Activated B cell treated with CpG ODN at 0.5 μM for 24 hours (primary cell): ENCODE results near the gene CTDP1. TPM values are rescaled to one million over a fixed set of nuclear protein-coding genes. Genes with fewer than 3 reads are reported as not detected.
A peak's percentile ranks its signal among the peaks of the same experiment; 100 is the strongest.

ENCODE experiments used
- ATAC-seq: fragments of 200-7000 bp; cut with Tn5 transposase; one replicate; pipeline ENCODE4 v1.10.0; 2021; ENCODE audit warnings: low read depth, mild to moderate bottlenecking, moderate library complexity
- CTCF ChIA-PET: fragments of 350-600 bp; sonication (Branson Sonifier 250); formaldehyde crosslinking; loops from one replicate; lab custom pipeline; 2021; ENCODE audit warnings: antibody characterized with exemption; lab: Charles Lee
- POLR2A ChIA-PET: fragments of 350-600 bp; sonication (Branson Sonifier 250); formaldehyde crosslinking; loops from one replicate; lab custom pipeline; 2021; ENCODE audit warnings: antibody characterized with exemption; lab: Charles Lee
- DNase-seq: peaks from one replicate; pipeline ENCODE4 v3.0.0; 2022
- H3K27ac Mint-ChIP-seq: one replicate; pipeline ENCODE4 v1.8.0; 2020; ENCODE audit warnings: mixed read lengths
- H3K27me3 Mint-ChIP-seq: one replicate; pipeline ENCODE4 v1.8.0; 2021; ENCODE audit warnings: mixed read lengths
- H3K36me3 Mint-ChIP-seq: one replicate; pipeline ENCODE4 v1.8.0; 2021; ENCODE audit warnings: low read depth, mixed read lengths
- H3K4me1 Mint-ChIP-seq: one replicate; pipeline ENCODE4 v1.8.0; 2021; ENCODE audit warnings: mixed read lengths
- H3K4me3 Mint-ChIP-seq: one replicate; pipeline ENCODE4 v1.8.0; 2020; ENCODE audit warnings: mild to moderate bottlenecking, mixed read lengths
- H3K9me3 Mint-ChIP-seq: one replicate; pipeline ENCODE4 v1.8.0; 2020; ENCODE audit warnings: mixed read lengths
- intact Hi-C: fragments of 100-400 bp; cut with micrococcal nuclease; formaldehyde crosslinking; loops from one replicate; pipeline ENCODE4 v1.15.1; 2024
- total RNA-seq: library from RNA; stranded (reverse); gene quantifications from 2 replicates; pipeline ENCODE4 v1.2.3, GENCODE V29; 2022
- TF ChIP-seq, protein P1 (sequence below): fragments of 200-600 bp; IDR thresholded peaks from one replicate; pipeline ENCODE4 v1.8.0; 2022; ENCODE audit warnings: antibody characterized with exemption, mild to moderate bottlenecking

CTDP1 gene
- total RNA-seq, 1 donor from 2014 or later: 33.8 TPM

- TF ChIP-seq, protein P1, sequence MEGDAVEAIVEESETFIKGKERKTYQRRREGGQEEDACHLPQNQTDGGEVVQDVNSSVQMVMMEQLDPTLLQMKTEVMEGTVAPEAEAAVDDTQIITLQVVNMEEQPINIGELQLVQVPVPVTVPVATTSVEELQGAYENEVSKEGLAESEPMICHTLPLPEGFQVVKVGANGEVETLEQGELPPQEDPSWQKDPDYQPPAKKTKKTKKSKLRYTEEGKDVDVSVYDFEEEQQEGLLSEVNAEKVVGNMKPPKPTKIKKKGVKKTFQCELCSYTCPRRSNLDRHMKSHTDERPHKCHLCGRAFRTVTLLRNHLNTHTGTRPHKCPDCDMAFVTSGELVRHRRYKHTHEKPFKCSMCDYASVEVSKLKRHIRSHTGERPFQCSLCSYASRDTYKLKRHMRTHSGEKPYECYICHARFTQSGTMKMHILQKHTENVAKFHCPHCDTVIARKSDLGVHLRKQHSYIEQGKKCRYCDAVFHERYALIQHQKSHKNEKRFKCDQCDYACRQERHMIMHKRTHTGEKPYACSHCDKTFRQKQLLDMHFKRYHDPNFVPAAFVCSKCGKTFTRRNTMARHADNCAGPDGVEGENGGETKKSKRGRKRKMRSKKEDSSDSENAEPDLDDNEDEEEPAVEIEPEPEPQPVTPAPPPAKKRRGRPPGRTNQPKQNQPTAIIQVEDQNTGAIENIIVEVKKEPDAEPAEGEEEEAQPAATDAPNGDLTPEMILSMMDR: no peak
- H3K27me3 Mint-ChIP-seq: peaks cover 56% of the 10 kb centered on the region
- ATAC-seq (no peak), DNase-seq (no peak)
- intact Hi-C loops: no loop called here
- CTCF ChIA-PET: no interaction called here
- peaks cover 31% of the 10 kb centered on the region for H3K4me1 Mint-ChIP-seq
- POLR2A ChIA-PET: no interaction called here
- no peaks in the 10 kb centered on the region for H3K36me3 Mint-ChIP-seq
- H3K9me3 Mint-ChIP-seq: no peaks in the 10 kb centered on the region
- H3K4me3 Mint-ChIP-seq: no peak overlapping the region
- H3K27ac Mint-ChIP-seq: no peak overlapping the region
These were observed 108.5 kb downstream of the CTDP1 start for GRCh38 chr18:79787865-79788733.

DNA sequence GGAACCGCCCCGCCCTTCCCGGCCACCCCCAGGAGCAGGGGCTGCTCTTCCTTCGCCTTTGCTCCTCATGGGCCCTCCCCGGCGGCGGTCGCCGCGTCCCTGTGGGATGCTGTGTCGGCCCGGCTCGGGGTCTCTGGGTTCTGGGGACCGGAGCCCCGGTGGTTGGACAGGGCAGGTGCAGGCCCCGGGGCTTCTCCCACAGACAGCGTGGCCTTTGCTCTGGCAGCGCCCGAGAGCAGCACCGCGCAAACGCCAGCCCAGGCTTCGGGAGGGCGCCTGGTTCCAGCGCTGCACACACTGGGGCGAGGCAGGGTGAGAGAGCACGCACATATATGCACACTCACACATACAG lies 109.1 kb downstream of the CTDP1 start:
- ATAC-seq: no peak
- POLR2A ChIA-PET: no interaction called here
- H3K27me3 Mint-ChIP-seq: peaks cover 56% of the 10 kb centered on the region
- H3K4me1 Mint-ChIP-seq: peaks cover 31% of the 10 kb centered on the region
- intact Hi-C loops: no loop called here
- TF ChIP-seq, protein P1: no peak
- no peaks in the 10 kb centered on the region for H3K9me3 Mint-ChIP-seq
- no peak overlapping the region for H3K4me3 Mint-ChIP-seq
- H3K27ac Mint-ChIP-seq: no peak overlapping the region
- CTCF ChIA-PET: no interaction called here
- H3K36me3 Mint-ChIP-seq: no peaks in the 10 kb centered on the region
- no peak for DNase-seq

GRCh38 chr18:79789091-79789891 lies 109.7 kb downstream of the CTDP1 start:
- Mint-ChIP-seq H3K27me3 (peaks cover 54% of the 10 kb centered on the region), H3K27ac (no peak overlapping the region), H3K4me1 (peaks cover 31% of the 10 kb centered on the region), H3K4me3 (no peak overlapping the region), H3K36me3 (no peaks in the 10 kb centered on the region), H3K9me3 (no peaks in the 10 kb centered on the region)
- ChIA-PET POLR2A (no interaction called here), CTCF (no interaction called here)
- intact Hi-C loops: no loop called here
- no peak for ATAC-seq
- DNase-seq: peak; percentile 5
- TF ChIP-seq, protein P1: no peak

- intact Hi-C loops: no loop called here
- DNase-seq: no peak
These were observed 110.6 kb downstream of the CTDP1 start for GRCh38 chr18:79789901-79790890.

More at GRCh38 chr18:79789901-79790890, 110.6 kb downstream of the CTDP1 start:
- Mint-ChIP-seq H3K27ac (no peak overlapping the region), H3K27me3 (peaks cover 49% of the 10 kb centered on the region), H3K36me3 (no peaks in the 10 kb centered on the region), H3K4me3 (no peak overlapping the region), H3K9me3 (no peaks in the 10 kb centered on the region), H3K4me1 (peaks cover 31% of the 10 kb centered on the region)
- POLR2A ChIA-PET: no interaction called here
- CTCF ChIA-PET: no interaction called here
- ATAC-seq: no peak
- TF ChIP-seq, protein P1: no peak
